Thyroid gland (tissue), 4 donors: Measurements from ENCODE around the gene OSTF1.

ENCODE experiments used
- CTCF ChIP-seq, 6 experiments: fragments of 200-600 bp in 3 of 6; fragments of 450-650 bp in 3 of 6; sonication (generic) in 3 of 6; IDR thresholded peaks; one replicate each; pipeline ENCODE4 v1.5.1; 2016 to 2019; ENCODE audit warnings: antibody characterized with exemption in 6 of 6, mild to moderate bottlenecking in 2 of 6, inconsistent platforms in 1 of 6, moderate library complexity in 1 of 6
- POLR2A ChIP-seq, 2 donors: fragments of 450-650 bp; IDR thresholded peaks; one replicate each; pipeline ENCODE4 v1.6.1; 2017; ENCODE audit warnings: antibody characterized with exemption in 2 of 2, mild to moderate bottlenecking in 2 of 2, moderate library complexity in 1 of 2

DNA sequence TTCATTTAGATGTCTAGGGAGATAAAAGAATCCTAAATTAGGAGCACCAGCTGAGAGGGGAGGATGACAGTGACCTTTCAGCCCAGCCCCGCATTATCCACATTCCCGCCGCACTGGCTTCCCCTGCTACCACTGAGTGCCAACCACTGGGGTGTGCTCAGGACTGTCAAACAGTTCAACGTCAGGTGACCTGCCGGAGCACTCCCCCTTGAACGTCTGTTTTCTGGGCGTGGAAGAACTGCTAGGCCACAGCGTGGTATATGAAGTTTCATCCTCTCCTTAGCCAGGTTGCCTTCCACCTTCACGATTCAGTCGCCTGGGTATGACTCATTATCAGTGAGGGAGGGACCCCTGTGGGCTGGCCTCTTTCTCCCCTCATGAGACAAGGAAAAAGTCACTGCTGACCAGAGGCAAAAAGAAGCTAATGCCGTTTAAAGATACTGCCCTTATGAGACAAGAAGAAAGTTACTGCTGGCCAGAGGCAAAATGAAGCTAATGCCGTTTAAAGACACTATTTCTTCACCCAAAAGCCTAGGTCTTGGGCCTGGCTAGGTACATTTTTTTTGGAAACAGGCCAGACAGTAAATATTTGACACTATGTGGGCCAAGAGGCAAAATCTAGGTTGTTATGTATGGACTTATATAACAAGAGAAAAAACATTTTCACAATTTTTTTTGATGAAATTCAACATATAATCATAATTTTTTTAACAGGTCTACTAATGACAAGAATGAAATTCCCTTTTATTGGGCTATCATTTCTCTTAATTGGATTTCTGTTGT, 4.9 kb upstream of the OSTF1 start:
- no peak for TF ChIP-seq CTCF (IDR thresholded peaks at IDR 0.05)
- TF ChIP-seq POLR2A (IDR thresholded peaks at IDR 0.05) = peak in 1 of 2 donors; percentile 22
